Measurements from ENCODE around the gene MCRIP2. TPM values are rescaled to one million over a fixed set of nuclear protein-coding genes. Genes with fewer than 3 reads are reported as not detected.

MCRIP2 gene
- total RNA-seq, 2 donors from 2014 or later = 22.8 to 34.2 TPM

DNA sequence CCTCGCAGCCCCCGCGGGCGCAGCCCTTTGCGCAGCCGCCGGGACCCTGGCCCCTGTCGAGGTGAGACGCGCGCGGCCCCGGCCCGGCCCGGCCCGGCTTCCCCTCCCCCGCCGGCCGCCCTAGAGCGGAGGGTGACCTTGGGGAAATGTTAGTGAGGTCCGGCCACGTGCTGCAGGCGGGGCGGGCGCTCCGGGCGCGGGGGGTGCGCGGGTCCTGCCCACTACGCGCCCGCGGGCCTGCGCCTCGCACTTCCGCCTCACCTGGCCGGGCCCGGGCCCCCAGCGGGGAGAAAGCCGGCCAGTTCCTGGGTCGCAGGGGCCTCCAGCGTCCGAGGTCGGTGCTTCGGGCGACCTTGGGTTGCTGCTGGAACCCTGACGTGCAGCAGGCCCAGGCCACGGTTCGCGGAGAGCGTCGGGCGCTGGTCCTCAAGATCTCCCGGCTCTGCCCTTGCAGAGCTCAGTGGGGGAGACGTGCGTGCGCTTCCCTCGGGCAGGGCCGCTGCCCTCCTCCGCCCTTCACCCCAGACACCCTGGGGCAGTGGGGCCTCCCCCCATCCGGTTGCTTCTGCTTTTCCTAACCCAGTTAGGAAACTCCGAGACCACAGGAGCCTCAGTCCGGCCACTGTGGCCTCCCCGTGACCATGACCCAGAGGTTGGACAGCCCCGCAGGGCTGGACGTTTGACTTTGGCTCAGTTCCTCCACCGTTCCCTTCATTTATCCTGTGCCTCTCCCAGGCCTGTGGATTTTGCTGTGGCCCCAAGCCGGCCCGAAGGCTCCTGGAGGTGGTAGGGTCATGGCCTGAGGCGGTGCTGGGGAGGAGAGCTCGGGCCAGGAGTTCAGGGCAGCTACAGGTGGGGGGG, 791 bp downstream of the MCRIP2 start:
- Histone ChIP-seq H3K9ac (ENCODE audit: extremely low read depth, low read length, poor library complexity, severe bottlenecking) (peak overlapping the region; percentile 18), H3K36me3 (ENCODE audit: control insufficient read depth, insufficient read depth, low read length) (no peaks in the 10 kb centered on the region), H3K27ac (ENCODE audit: low read depth, low read length) (no peak overlapping the region), H3K4me1 (ENCODE audit: control insufficient read depth, insufficient read depth, low read length) (no peaks in the 10 kb centered on the region), H3K4me3 (ENCODE audit: low read length) (peak overlapping the region; percentile 77), H3K27me3 (ENCODE audit: control insufficient read depth, insufficient read depth, low read length, poor library complexity, severe bottlenecking) (no peaks in the 10 kb centered on the region), H3K9me3 (ENCODE audit: control insufficient read depth, low read length) (no peaks in the 10 kb centered on the region)
- H3K4me3 Mint-ChIP-seq = peak overlapping the region; percentile 57
- WGBS, 2 experiments (ENCODE audit: insufficient coverage in 1 of 2, insufficient read length in 1 of 2) = 13% methylated on average over 33 to 72 of the region's 72 CpGs
- H3K27ac Mint-ChIP-seq = no peak overlapping the region
- H3K9me3 Mint-ChIP-seq = no peaks in the 10 kb centered on the region
- no peaks in the 10 kb centered on the region for H3K4me1 Mint-ChIP-seq
- H3K36me3 Mint-ChIP-seq (ENCODE audit: low read depth) = no peaks in the 10 kb centered on the region
- peak; percentile 79 for DNase-seq
- TF ChIP-seq, protein P1, sequence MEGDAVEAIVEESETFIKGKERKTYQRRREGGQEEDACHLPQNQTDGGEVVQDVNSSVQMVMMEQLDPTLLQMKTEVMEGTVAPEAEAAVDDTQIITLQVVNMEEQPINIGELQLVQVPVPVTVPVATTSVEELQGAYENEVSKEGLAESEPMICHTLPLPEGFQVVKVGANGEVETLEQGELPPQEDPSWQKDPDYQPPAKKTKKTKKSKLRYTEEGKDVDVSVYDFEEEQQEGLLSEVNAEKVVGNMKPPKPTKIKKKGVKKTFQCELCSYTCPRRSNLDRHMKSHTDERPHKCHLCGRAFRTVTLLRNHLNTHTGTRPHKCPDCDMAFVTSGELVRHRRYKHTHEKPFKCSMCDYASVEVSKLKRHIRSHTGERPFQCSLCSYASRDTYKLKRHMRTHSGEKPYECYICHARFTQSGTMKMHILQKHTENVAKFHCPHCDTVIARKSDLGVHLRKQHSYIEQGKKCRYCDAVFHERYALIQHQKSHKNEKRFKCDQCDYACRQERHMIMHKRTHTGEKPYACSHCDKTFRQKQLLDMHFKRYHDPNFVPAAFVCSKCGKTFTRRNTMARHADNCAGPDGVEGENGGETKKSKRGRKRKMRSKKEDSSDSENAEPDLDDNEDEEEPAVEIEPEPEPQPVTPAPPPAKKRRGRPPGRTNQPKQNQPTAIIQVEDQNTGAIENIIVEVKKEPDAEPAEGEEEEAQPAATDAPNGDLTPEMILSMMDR (conservative IDR thresholded peaks at IDR 0.05) = no peak
- no peaks in the 10 kb centered on the region for H3K27me3 Mint-ChIP-seq (ENCODE audit: insufficient read depth)

DNA sequence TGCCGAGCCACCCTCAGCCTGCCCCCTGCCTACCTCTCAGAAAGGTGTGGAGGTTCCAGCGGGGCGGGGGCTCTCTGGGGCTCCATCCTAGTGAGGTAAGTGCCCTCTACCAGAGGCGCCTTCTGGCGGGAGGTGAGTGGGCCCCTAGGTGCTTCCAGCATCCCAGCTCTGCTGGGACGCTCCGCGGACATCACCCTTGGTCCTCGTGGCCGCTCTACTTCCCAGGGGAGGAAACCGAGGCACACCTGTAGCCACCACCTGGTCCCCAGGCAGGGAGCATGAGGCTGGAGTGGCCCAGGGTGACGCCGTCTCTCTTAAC, 1.4 kb downstream of the MCRIP2 start:
- WGBS, 2 experiments (ENCODE audit: insufficient coverage in 1 of 2, insufficient read length in 1 of 2) = 91 to 92% methylated on average over 5 to 13 of the region's 13 CpGs
- Histone ChIP-seq H3K4me1 (ENCODE audit: control insufficient read depth, insufficient read depth, low read length) (no peaks in the 10 kb centered on the region), H3K36me3 (ENCODE audit: control insufficient read depth, insufficient read depth, low read length) (no peaks in the 10 kb centered on the region), H3K4me3 (ENCODE audit: low read length) (peak overlapping the region; percentile 77), H3K27me3 (ENCODE audit: control insufficient read depth, insufficient read depth, low read length, poor library complexity, severe bottlenecking) (no peaks in the 10 kb centered on the region), H3K27ac (ENCODE audit: low read depth, low read length) (no peak overlapping the region), H3K9me3 (ENCODE audit: control insufficient read depth, low read length) (no peaks in the 10 kb centered on the region), H3K9ac (ENCODE audit: extremely low read depth, low read length, poor library complexity, severe bottlenecking) (no peak overlapping the region)
- Mint-ChIP-seq H3K36me3 (ENCODE audit: low read depth) (no peaks in the 10 kb centered on the region), H3K9me3 (no peaks in the 10 kb centered on the region), H3K27me3 (ENCODE audit: insufficient read depth) (no peaks in the 10 kb centered on the region), H3K4me1 (no peaks in the 10 kb centered on the region), H3K4me3 (peak overlapping the region; percentile 57), H3K27ac (no peak overlapping the region)
- TF ChIP-seq, protein P1 (conservative IDR thresholded peaks at IDR 0.05) = no peak
- no peak for DNase-seq

DNA sequence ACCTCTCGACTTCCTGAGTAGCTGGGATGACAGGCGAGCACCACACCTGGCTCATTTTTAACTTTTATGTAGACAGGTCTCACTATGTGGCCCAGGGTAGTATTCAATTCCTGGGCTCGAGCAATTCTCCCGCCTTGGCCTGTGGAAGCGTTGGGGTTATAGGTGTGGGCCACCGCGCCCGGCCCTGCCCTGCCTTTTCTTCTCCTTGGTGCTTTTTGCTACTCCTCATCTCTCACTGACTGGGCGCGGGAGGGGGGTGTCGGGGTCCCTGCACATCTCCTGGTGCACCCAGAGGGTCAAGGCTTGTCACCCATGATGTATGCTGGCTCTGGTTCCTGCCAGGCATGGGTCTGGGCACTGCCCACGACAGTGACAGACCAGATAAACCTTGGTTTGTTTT, 2.9 kb downstream of the MCRIP2 start:
- 97% methylated on average over 12 of the region's 12 CpGs for WGBS, 2 experiments (ENCODE audit: insufficient coverage in 1 of 2, insufficient read length in 1 of 2)
- H3K4me1 Mint-ChIP-seq = no peaks in the 10 kb centered on the region
- H3K27ac Mint-ChIP-seq = no peak overlapping the region
- Histone ChIP-seq H3K36me3 (ENCODE audit: control insufficient read depth, insufficient read depth, low read length) (no peaks in the 10 kb centered on the region), H3K27ac (ENCODE audit: low read depth, low read length) (no peak overlapping the region), H3K9ac (ENCODE audit: extremely low read depth, low read length, poor library complexity, severe bottlenecking) (no peak overlapping the region), H3K4me1 (ENCODE audit: control insufficient read depth, insufficient read depth, low read length) (no peaks in the 10 kb centered on the region), H3K4me3 (ENCODE audit: low read length) (no peak overlapping the region), H3K27me3 (ENCODE audit: control insufficient read depth, insufficient read depth, low read length, poor library complexity, severe bottlenecking) (no peaks in the 10 kb centered on the region), H3K9me3 (ENCODE audit: control insufficient read depth, low read length) (no peaks in the 10 kb centered on the region)
- H3K9me3 Mint-ChIP-seq = no peaks in the 10 kb centered on the region
- H3K36me3 Mint-ChIP-seq (ENCODE audit: low read depth) = no peaks in the 10 kb centered on the region
- TF ChIP-seq, protein P1 (conservative IDR thresholded peaks at IDR 0.05) = no peak
- no peaks in the 10 kb centered on the region for H3K27me3 Mint-ChIP-seq (ENCODE audit: insufficient read depth)
- H3K4me3 Mint-ChIP-seq = no peak overlapping the region
- no peak for DNase-seq

Measured in endodermal cell (in vitro differentiated cells).